NT2/D1 (cell line): ENCODE data around the gene AUH.

ENCODE experiments used
- SUZ12 ChIP-seq: IDR thresholded peaks from 2 replicates; pipeline ENCODE4 v1.6.1; 2011; ENCODE audit not compliant: insufficient read length, insufficient read depth; ENCODE audit errors: extremely low read depth
- YY1 ChIP-seq: IDR thresholded peaks from 2 replicates; pipeline ENCODE4 v1.6.1; 2011; ENCODE audit not compliant: insufficient read length, insufficient read depth

GRCh38 chr9:91392435-91392834, 30.7 kb upstream of the AUH start:
- TF ChIP-seq YY1 (no peak), SUZ12 (no peak)
